Omental fat pad (tissue), 4 donors: ENCODE data around the gene NDRG3. TPM values are rescaled to one million over a fixed set of nuclear protein-coding genes. Genes with fewer than 3 reads are reported as not detected.

Experiments
- ATAC-seq: fragments of 150-250 bp; one replicate; pipeline ENCODE4 v1.9.1; 2016; ENCODE audit warnings: mild to moderate bottlenecking, moderate library complexity; ENCODE audit not compliant: low FRiP score
- DNase-seq: peaks from one replicate; pipeline ENCODE4 v3.0.0-alpha.2; 2019; ENCODE audit warnings: low spot score
- CTCF ChIP-seq, 3 donors: fragments of 450-650 bp; IDR thresholded peaks; one replicate each; pipeline ENCODE4 v1.5.1; 2016 to 2017; ENCODE audit warnings: antibody characterized with exemption in 3 of 3, mild to moderate bottlenecking in 3 of 3, moderate library complexity in 2 of 3
- total RNA-seq, 4 donors: library from RNA; depleted of rRNA; stranded (reverse); fragments of >200 nt; gene quantifications; one replicate each; pipeline ENCODE4 v1.1.0, GENCODE V29; 2016

NDRG3 gene
- total RNA-seq, 4 donors from 2014 or later = 9.5 to 16.4 (median 14.3) TPM

- TF ChIP-seq CTCF (IDR thresholded peaks at IDR 0.05) = no peak
- ATAC-seq (no peak), DNase-seq (no peak)
Observed at GRCh38 chr20:36666181-36666740, 79.6 kb downstream of the NDRG3 start.

GRCh38 chr20:36663031-36663430, 82.9 kb downstream of the NDRG3 start:
- no peak for TF ChIP-seq CTCF (IDR thresholded peaks at IDR 0.05)

GRCh38 chr20:36658300-36658699, 87.6 kb downstream of the NDRG3 start:
- ATAC-seq (no peak), DNase-seq (no peak)
- no peak for TF ChIP-seq CTCF (IDR thresholded peaks at IDR 0.05)

More at GRCh38 chr20:36663031-36663430, 82.9 kb downstream of the NDRG3 start:
- no peak for DNase-seq
- no peak for ATAC-seq

- ATAC-seq = no peak
- no peak for DNase-seq
- TF ChIP-seq CTCF (IDR thresholded peaks at IDR 0.05) = no peak
Observed at GRCh38 chr20:36656733-36657132, 89.2 kb downstream of the NDRG3 start.

GRCh38 chr20:36655004-36655403, 90.9 kb downstream of the NDRG3 start:
- no peak for TF ChIP-seq CTCF (IDR thresholded peaks at IDR 0.05)
- DNase-seq (no peak), ATAC-seq (no peak)

- no peak for TF ChIP-seq CTCF (IDR thresholded peaks at IDR 0.05)
- DNase-seq (no peak), ATAC-seq (no peak)
Observed at GRCh38 chr20:36654506-36654905, 91.4 kb downstream of the NDRG3 start.

- TF ChIP-seq CTCF (IDR thresholded peaks at IDR 0.05) = no peak
- no peak for DNase-seq
- ATAC-seq = no peak
Observed at GRCh38 chr20:36653456-36653855, 92.4 kb downstream of the NDRG3 start.
